Posterior cingulate gyrus (tissue), 11 donors: ENCODE data around the gene FOXO4.
A peak's percentile ranks its signal among the peaks of the same experiment; 100 is the strongest.

Experiments used
- DNase-seq, 10 donors: peaks; one replicate each; pipeline versions ENCODE4 v3.0.0 to v3.0.0-alpha.2; 2020 to 2021; ENCODE audit warnings: mixed read lengths in 3 of 10
- intact Hi-C: fragments of 100-400 bp; cut with DNase I; formaldehyde crosslinking; loops from one replicate; pipeline ENCODE4 v1.15.1; 2023

Gene FOXO4

GRCh38 chrX:71128915-71129765 is 33.5 kb downstream of the FOXO4 start:
- intact Hi-C loops: no loop called here
- peak; percentile 41 to 95 (median 74) for DNase-seq

- intact Hi-C loops: no loop called here
- no peak for DNase-seq
Measured at GRCh38 chrX:71131510-71131909, 35.9 kb downstream of the FOXO4 start.

- peak in 1 of 10 donors; percentile 53 for DNase-seq
- intact Hi-C loops: no loop called here
Measured at GRCh38 chrX:71140440-71140839, 44.8 kb downstream of the FOXO4 start.

- intact Hi-C loops: no loop called here
- DNase-seq: peak in 6 of 10 donors; percentile 24 to 86 (median 54)
Measured at GRCh38 chrX:71143508-71143907, 47.9 kb downstream of the FOXO4 start.

- peak; percentile 45 to 96 (median 60) for DNase-seq
- intact Hi-C loops: no loop called here
Measured at GRCh38 chrX:71144651-71145050, 49.0 kb downstream of the FOXO4 start, which contains the start of gene NLGN3. TSS of gene NLGN3 (plus strand) at chrX:71144841. CDS start at chrX:71147750, 2,909 bp downstream.

- DNase-seq: peak in 5 of 10 donors; percentile 21 to 89 (median 27)
- intact Hi-C loops: no loop called here
Measured at GRCh38 chrX:71147496-71148277, 52.0 kb downstream of the FOXO4 start.

GRCh38 chrX:71148278-71148663 is 52.6 kb downstream of the FOXO4 start:
- DNase-seq: peak in 2 of 10 donors; percentile 62 to 82
- intact Hi-C loops: no loop called here

- intact Hi-C loops: no loop called here
Measured at GRCh38 chrX:71151366-71151765, 55.7 kb downstream of the FOXO4 start.

More at GRCh38 chrX:71151366-71151765, 55.7 kb downstream of the FOXO4 start:
- peak in 1 of 10 donors; percentile 54 for DNase-seq
